HG03378 (cell line): Measurements from ENCODE around the gene RASGRP3.

Source experiments
- ATAC-seq: cut with Tn5 transposase; IDR thresholded peaks from one replicate; pipeline ENCODE4 v1.9.1; 2021; ENCODE audit warnings: mild to moderate bottlenecking, moderate library complexity; ENCODE audit not compliant: unreplicated experiment

Gene RASGRP3

GRCh38 chr2:33516456-33516995 is 40.1 kb downstream of the RASGRP3 start:
- ATAC-seq = no peak

DNA sequence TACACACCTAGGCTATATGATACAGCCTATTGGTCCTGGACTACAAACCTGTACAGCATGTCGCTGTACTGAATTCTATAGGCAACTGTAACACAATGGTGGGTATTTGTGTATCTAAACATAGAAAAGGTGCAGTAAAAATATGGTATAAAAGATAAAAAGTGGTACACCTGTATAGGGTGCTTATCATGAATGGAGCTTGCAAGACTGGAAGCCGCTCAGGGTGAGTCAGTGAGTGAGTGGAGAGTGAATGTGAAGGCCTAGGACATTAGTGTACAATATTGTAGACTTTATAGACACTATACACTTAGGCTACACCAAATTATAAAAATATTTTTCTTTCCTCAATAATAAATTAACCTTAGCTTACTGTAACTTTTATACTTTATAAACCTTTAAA is 41.8 kb downstream of the RASGRP3 start:
- no peak for ATAC-seq

DNA sequence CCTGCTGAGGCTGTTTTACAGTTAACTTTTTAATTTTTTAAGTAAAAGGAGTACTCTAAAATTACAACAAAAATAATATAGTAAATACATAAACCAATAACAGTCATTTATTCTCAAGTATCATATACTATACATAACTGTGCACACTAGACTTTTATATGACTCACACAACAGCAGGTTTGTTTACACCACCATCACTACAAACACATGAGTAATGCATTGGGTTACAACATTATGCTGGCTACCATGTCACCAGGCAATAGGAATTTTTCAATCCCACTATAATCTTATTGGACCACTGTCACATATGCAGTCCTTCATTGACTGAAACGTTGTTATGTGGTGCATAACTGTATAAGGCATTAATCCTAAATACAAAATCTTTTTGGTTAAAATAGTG is 42.5 kb downstream of the RASGRP3 start:
- no peak for ATAC-seq

- no peak for ATAC-seq
Observed at GRCh38 chr2:33521791-33522281, 45.4 kb downstream of the RASGRP3 start.

DNA sequence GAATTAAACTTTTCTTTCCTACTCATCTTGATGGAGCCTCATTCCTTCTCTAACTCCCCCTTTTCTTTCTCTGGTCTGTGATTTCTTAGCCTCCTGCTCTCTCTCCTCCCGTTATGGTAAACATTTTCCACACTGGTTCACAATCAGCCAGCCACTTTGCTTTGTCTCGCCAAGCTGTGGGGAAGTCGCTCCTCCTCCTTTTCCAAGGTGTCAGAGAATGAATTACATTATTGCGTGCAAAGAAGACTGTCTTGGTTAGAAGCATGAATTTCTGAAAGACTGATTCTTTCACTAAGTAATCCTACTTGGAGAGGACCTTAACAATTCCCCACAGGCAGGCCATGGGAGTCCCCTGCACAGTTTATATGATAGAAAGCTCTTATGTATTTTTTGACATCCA is 46.1 kb downstream of the RASGRP3 start:
- ATAC-seq = no peak

DNA sequence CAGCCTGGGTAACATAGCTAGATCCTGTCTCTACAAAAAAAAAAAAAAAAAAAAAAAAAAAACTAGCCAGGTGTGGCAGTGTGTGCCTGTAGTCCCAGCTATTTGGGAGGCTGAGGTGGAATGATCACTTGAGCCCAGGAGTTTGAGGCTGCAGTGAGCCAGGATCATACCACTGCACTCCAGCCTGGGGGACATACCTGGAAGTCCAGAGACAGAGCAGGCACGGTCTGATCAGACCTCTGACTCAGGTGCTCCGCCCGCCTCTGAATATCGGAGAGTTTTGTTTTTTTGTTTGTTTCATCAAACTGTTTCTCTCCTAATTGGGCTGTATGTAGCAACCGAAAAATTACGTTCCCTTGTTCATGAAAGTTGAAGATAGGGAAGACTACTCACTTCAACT is 49.2 kb downstream of the RASGRP3 start:
- no peak for ATAC-seq

GRCh38 chr2:33526132-33526531 is 49.7 kb downstream of the RASGRP3 start:
- ATAC-seq = peak; percentile 32

DNA sequence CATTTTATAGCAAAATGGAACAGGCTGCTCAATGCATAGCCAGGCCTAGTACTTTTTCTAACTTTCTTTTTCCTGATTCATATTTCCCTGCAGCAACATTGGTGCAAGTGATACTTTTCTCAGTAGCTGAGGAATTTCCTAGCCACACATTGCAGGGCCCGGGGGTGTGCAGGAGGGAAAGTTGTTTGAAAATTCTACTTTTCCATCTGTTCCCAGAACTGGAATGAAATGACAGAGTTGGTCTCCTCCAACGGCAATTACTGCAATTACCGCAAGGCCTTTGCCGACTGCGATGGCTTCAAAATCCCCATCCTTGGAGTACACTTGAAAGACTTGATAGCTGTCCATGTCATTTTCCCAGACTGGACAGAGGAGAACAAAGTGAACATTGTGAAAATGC is 50.5 kb downstream of the RASGRP3 start:
- ATAC-seq = no peak

DNA sequence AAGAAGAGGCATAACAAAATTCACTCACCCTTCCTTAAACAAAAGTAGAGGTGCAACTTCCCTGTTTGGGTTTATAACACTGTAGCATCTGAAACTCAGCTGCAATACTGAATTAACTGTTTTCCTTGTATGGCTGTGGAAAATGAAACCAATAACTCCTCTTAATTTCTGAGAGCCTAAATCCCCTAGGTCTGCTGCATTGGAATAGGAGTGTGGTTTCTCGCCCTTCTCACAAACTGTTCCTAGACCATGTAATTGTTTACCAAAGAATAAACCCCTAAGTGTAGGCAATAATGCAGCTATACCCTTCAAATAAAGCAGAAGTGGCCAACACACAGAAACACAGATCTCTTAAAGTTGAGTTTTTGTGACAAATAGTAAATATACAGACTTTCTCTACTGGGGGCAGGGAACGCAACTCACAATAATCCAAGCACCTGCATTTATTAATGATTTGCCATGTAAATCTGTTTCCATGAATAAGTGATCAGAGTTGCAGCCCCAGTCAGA is 52.0 kb downstream of the RASGRP3 start:
- ATAC-seq = no peak

GRCh38 chr2:33529771-33530481 is 53.5 kb downstream of the RASGRP3 start:
- no peak for ATAC-seq

DNA sequence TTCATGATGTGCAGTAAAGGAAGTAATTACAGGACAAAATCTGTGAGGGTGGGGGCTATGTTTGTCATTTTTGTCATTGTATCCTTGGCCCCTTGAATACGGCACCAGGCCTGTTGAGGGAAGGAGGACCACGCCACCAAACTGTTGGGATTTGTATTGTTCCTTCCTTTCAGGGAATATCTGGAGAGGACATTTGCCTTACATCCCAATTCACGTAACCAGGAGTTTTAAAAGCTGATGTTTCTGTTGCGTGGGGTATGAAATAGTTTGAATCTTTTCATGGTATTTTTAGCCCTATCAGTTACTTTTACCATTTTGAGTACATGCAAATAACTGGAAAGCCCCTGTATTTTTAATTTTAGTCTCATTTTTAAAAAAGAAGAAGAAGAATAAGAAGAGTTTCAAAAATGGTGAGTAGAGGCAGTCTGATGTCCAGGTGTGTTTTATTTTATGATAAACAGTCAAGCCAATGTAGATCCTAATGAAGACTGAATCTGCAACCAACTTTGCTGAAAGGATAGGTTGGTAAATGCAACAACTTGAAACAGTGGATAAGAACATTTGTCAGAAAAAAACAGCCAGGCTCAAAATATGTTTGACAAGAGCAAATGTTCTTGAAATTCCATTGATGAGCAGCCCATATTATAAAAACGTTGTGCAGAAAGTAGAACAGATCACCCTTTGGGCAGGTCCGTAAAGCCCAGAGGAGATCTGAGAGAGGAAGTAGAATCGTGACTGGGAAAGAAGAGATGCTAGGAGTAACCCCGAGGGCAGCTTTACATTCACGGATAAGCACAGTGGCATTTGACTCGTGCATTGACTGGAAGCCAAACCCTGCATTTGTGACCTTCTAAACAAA is 54.5 kb downstream of the RASGRP3 start:
- ATAC-seq = peak; percentile 38

DNA sequence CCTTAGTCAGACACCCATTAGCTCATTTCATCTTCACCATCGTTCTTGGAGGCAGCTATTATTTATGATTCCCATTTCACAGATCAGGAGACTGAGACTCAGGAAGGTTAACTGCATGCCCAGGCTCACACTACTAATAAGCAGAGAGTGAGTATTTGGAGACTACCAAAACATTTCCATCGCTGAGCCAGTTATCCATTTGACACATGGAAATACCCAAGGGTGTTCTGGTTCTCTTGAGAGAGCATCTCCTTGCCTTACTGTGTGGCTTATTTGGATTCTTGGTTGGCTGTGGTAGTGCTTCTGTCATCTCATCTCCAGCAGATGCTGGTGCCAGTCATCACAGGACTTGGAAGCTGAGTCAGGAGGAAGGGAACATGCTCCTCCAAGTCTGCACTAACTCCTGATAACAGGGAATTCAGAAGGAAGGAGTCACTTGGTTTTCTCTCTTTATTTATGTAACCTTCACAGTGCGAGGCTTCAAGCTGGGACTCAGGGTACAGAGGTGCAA is 55.2 kb downstream of the RASGRP3 start:
- ATAC-seq = no peak

GRCh38 chr2:33532146-33532545 is 55.7 kb downstream of the RASGRP3 start:
- no peak for ATAC-seq

- no peak for ATAC-seq
Observed at GRCh38 chr2:33532966-33533365, 56.5 kb downstream of the RASGRP3 start.

DNA sequence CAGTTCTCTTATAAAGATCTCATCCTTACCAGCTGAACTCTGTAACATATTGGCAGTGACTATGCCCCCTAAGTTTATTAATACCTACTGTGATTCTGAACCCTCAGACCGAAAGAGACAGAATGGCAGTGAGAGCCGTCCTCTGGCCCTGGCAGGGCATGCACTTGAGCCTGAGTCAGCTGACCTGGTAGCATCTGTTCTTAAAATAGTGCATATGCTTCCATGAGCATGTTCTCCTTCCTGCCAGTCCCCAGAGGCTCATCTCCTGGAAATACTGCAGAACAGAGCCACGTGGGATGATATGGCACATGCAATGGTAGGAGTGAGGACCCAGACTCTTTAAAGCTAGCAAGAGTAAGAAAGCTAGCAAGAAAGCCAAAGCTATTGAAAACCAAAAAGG is 59.0 kb downstream of the RASGRP3 start:
- ATAC-seq = no peak

DNA sequence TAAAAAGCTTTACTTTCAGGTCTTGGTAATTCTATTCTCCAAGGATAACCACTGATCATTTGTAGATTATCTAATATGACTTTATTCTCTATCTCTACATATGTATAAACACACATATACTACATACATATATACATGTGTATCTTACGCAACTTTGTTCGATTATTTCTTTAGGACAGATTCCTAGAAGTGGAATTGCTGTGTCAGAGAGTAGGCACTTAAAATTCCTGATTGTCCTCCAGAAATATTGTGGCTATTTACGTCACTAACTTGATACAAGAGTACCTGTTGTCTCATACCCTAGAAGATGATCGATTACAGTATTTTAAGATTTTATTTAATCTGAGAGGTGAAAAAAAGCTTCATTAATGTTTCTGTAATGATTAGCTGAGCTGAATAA is 64.8 kb downstream of the RASGRP3 start:
- no peak for ATAC-seq

DNA sequence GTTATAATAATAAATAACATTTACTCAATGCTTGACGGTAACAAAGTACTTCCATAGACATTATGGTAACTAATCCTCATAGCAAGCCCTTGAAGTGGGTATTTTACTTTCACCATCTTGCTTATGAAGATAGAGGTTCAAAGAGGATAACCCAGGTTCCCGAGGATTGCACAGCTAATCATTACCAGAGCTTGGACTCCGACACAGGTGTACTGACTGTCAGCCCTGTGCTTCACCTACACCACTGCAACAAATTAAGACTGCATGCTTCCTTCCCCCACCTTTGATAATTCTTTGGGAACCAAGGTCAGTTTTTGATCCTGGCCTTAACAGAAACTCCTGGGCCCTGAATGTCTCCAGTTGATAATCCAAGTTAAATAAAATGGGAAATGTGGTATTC is 73.8 kb downstream of the RASGRP3 start:
- ATAC-seq = no peak

DNA sequence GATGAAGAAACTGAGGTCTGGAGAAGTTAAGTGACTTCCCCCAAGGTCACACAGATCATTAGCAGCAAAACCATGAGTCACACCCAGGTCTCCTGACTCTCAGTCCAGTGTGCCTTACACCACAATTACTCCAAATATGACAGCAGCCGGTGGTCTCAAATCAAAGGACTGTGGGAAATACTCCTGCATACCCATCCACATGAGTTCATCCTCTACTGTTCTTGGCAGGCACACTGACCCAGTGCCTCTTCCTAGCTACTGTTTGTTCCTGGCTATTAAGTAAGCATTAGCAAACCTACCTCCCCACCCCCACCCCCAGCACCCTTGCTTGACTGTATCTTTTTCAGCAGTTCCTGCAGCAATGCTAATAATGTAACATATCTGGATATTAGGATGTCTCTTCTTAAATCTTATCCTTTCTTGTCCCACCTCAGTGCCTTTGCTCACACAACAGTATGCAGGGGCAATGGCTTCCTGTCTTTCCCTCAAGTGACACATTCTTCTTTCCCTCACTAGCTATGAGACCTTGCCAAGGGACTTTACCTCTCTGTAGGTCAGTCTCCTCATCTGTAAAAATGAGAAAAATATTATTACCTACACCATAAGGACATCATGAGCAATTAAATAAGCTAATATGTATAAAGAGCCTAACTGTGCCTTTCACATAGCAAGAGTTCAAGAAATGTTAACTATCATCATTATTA is 76.5 kb downstream of the RASGRP3 start:
- no peak for ATAC-seq

- ATAC-seq = no peak
Observed at GRCh38 chr2:33555681-33556080, 79.2 kb downstream of the RASGRP3 start.

DNA sequence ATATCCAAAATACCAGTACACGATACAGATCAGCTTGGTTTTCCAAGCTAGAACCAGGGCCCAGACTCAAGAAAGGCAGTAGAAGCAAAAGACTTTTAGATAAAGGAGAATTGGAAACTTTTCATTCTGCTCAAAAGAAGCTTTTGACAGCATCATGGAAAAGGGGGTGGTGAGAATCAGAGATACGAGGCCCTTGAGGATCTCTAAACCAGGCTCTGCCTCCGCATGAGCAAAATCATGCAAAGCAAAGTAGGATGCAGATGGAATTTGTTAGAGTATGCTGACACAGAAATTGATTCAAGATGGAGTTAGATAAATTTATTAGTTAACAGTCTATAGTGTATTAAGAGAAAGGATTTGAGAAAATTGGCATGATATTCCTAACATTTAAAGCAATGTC is 82.9 kb downstream of the RASGRP3 start:
- no peak for ATAC-seq

DNA sequence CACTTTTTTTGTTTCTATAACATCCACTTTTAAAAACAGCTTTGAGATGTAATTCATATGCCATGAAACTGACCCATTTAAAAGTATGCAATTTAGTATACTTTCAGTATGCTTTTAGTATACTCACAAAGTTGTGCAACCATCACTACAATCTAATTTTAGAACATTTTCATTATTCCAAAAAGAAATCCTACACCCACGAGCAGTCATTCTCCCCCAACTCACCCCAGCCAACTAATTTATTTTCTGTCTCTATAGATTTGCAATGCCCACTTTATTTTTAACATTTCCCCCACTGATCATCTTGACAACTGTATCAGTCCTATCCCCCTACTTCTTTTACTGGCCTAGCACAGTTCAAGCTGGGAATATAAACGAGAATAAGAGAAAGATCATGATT is 83.6 kb downstream of the RASGRP3 start:
- ATAC-seq = no peak
